Panc1 (cell line): Measurements from ENCODE around the gene CDH10. TPM values are rescaled to one million over a fixed set of nuclear protein-coding genes. Genes with fewer than 3 reads are reported as not detected.

Experiments used
- ATAC-seq: fragments of 200-7000 bp; cut with Tn5 transposase; 2 replicates; pipeline ENCODE4 v1.9.1; 2020; ENCODE audit warnings: mild to moderate bottlenecking, moderate library complexity
- BruUV-seq: library from RNA; stranded (reverse); fragments of 400-500 nt; replicated peaks from 2 replicates; lab custom pipeline; 2021; lab: Mats Ljungman, UMichigan
- CTCF ChIA-PET: fragments of 300-600 bp; sonication (Branson Sonifier 250); formaldehyde crosslinking; loops from one replicate; lab custom pipeline; 2022; ENCODE audit warnings: antibody characterized with exemption; lab: Charles Lee
- POLR2A ChIA-PET: fragments of 300-600 bp; sonication (Branson Sonifier 250); formaldehyde crosslinking; loops from one replicate; lab custom pipeline; 2022; ENCODE audit warnings: antibody characterized with exemption; lab: Charles Lee
- DNase-seq: peaks from one replicate; pipeline ENCODE4 v3.0.0-alpha.2; 2010; ENCODE audit warnings: low read depth, low spot score
- H3K27ac ChIP-seq: 2 replicates; pipeline ENCODE4 v1.5.1; 2011; ENCODE audit warnings: mild to moderate bottlenecking, low read length, inconsistent platforms
- H3K27me3 ChIP-seq: fragments of 200-500 bp; sonication (Bioruptor generic); 2 replicates; pipeline ENCODE4 v1.6.0; 2014; ENCODE audit warnings: low read length, inconsistent platforms; ENCODE audit not compliant: control insufficient read depth, insufficient read depth
- H3K36me3 ChIP-seq: fragments of 200-500 bp; sonication (Bioruptor generic); 2 replicates; pipeline ENCODE4 v1.5.1; 2014; ENCODE audit warnings: inconsistent platforms, mild to moderate bottlenecking, low read length, moderate library complexity; ENCODE audit not compliant: control insufficient read depth, insufficient read depth
- H3K4me1 ChIP-seq: 2 replicates; pipeline ENCODE4 v1.5.1; 2011; ENCODE audit warnings: inconsistent platforms, mild to moderate bottlenecking, low read length, moderate library complexity; ENCODE audit not compliant: control insufficient read depth, insufficient read depth
- H3K4me3 ChIP-seq, 2 experiments: 2 replicates each; pipeline ENCODE4 v1.5.1; 2011 to 2012; ENCODE audit warnings: low read depth in 2 of 2, low read length in 2 of 2, mild to moderate bottlenecking in 2 of 2, inconsistent platforms in 1 of 2, moderate library complexity in 1 of 2
- H3K9me3 ChIP-seq: fragments of 200-500 bp; sonication (Bioruptor generic); 2 replicates; pipeline ENCODE4 v1.5.1; 2014; ENCODE audit warnings: low read depth, mild to moderate bottlenecking, inconsistent platforms, low read length, moderate library complexity; ENCODE audit not compliant: control insufficient read depth, insufficient read depth
- CTCF ChIP-seq: fragments of 450-650 bp; IDR thresholded peaks from 2 replicates; pipeline ENCODE4 v1.5.1; 2017; ENCODE audit warnings: mild to moderate bottlenecking
- POLR2AphosphoS5 ChIP-seq: IDR thresholded peaks from 2 replicates; pipeline ENCODE4 v1.6.1; 2012; ENCODE audit warnings: mild to moderate bottlenecking, low read depth, low read length, moderate library complexity
- REST ChIP-seq, 2 experiments: IDR thresholded peaks; 2 replicates each; pipeline ENCODE4 v1.6.1; 2011 to 2012; ENCODE audit warnings: low read depth in 2 of 2, control low read depth in 1 of 2, low read length in 1 of 2, mild to moderate bottlenecking in 1 of 2, moderate library complexity in 1 of 2; ENCODE audit not compliant: insufficient read depth in 1 of 2
- SIN3A ChIP-seq: IDR thresholded peaks from 2 replicates; pipeline ENCODE4 v1.6.1; 2012; ENCODE audit warnings: low read depth, mild to moderate bottlenecking, low read length, moderate library complexity, borderline replicate concordance; ENCODE audit not compliant: insufficient read depth
- TCF7L2 ChIP-seq: IDR thresholded peaks from 2 replicates; pipeline ENCODE4 v1.6.1; 2011; ENCODE audit warnings: mild to moderate bottlenecking, low read depth, low read length, inconsistent platforms
- in situ Hi-C: cut with HindIII; loops from 2 replicates; pipeline ENCODE4 v1.10.0; 2016; ENCODE audit warnings: low sequenced_read_pairs, low pct_unique_long_range_greater_than_20kb
- intact Hi-C: fragments of 100-400 bp; cut with micrococcal nuclease; formaldehyde crosslinking; loops from one replicate; pipeline ENCODE4 v1.10.0; 2022; ENCODE audit not compliant: unreplicated experiment
- total RNA-seq: library from RNA; stranded (reverse); gene quantifications from one replicate; pipeline ENCODE4 v1.2.1, GENCODE V29; 2021; ENCODE audit not compliant: unreplicated experiment

Gene CDH10
- total RNA-seq, 1 experiment from 2014 or later: 0.72 TPM

- no peak for ATAC-seq
- POLR2A ChIA-PET: no interaction called here
- Histone ChIP-seq H3K4me3 (no peak overlapping the region), H3K4me1 (no peaks in the 10 kb centered on the region), H3K27ac (no peak overlapping the region), H3K36me3 (no peaks in the 10 kb centered on the region), H3K27me3 (no peaks in the 10 kb centered on the region), H3K9me3 (no peaks in the 10 kb centered on the region)
- no TSS peak for BruUV-seq
- in situ Hi-C loops (no loop called here), intact Hi-C loops (no loop called here)
- TF ChIP-seq SIN3A: no peak
- no peak for TF ChIP-seq CTCF
- TF ChIP-seq POLR2AphosphoS5: no peak
- TF ChIP-seq TCF7L2: no peak
- TF ChIP-seq REST (IDR thresholded peaks at IDR 0.05; ENCODE audit: insufficient read depth in 1 of 2, low read depth in 2 of 2, low read length in 1 of 2): no peak
- CTCF ChIA-PET: no interaction called here
- DNase-seq: no peak
Measured at GRCh38 chr5:24668050-24668449, 23.3 kb upstream of the CDH10 start.

- POLR2A ChIA-PET: no interaction called here
- no TSS peak for BruUV-seq
- DNase-seq: no peak
- no peak for ATAC-seq
- CTCF ChIA-PET: no interaction called here
- TF ChIP-seq TCF7L2 (no peak), REST (IDR thresholded peaks at IDR 0.05; ENCODE audit: insufficient read depth in 1 of 2, low read depth in 2 of 2, low read length in 1 of 2) (no peak), POLR2AphosphoS5 (no peak), CTCF (no peak)
- H3K27ac ChIP-seq: no peak overlapping the region
- in situ Hi-C loops: no loop called here
- intact Hi-C loops: no loop called here
- H3K4me3 ChIP-seq: no peak overlapping the region
- H3K9me3 ChIP-seq: no peaks in the 10 kb centered on the region
- H3K36me3 ChIP-seq: no peaks in the 10 kb centered on the region; the same call in 1 of the 2 replicates
- no peaks in the 10 kb centered on the region for H3K4me1 ChIP-seq
- H3K27me3 ChIP-seq: no peaks in the 10 kb centered on the region
Measured at GRCh38 chr5:24649531-24649930, 4.8 kb upstream of the CDH10 start.
